ENCODE results near the gene B4GALT1. TPM values are rescaled to one million over a fixed set of nuclear protein-coding genes. Genes with fewer than 3 reads are reported as not detected.

B4GALT1 gene
- polyA plus RNA-seq, 1 donor (not counting 4 experiments of a cell fraction or from before 2014, with no cell fraction given): 55.1 TPM

- no peaks in the 10 kb centered on the region for H3K9me1 ChIP-seq (ENCODE audit: control insufficient read depth, extremely low read depth, insufficient read depth, low read length)
- dilution Hi-C loops (cut with MboI; ENCODE audit: extremely low pct_ligation_motif_present, low sequenced_read_pairs): no loop called here
- H3K27ac ChIP-seq (ENCODE audit: control insufficient read depth, insufficient read depth, low read length): no peak overlapping the region
- H3K36me3 ChIP-seq (ENCODE audit: control insufficient read depth in 2 of 2, extremely low read depth in 1 of 2, insufficient read depth in 2 of 2, low read length in 2 of 2): peaks cover 10 to 11% of the 10 kb centered on the region in 2 experiments
- no peak overlapping the region for H3K9ac ChIP-seq (ENCODE audit: control insufficient read depth, extremely low read depth, insufficient read depth, low read length)
- no peaks in the 10 kb centered on the region for H3K79me2 ChIP-seq (ENCODE audit: control insufficient read depth, insufficient read depth, low read length)
- no peaks in the 10 kb centered on the region for H3K27me3 ChIP-seq (ENCODE audit: control insufficient read depth, extremely low read depth, insufficient read depth, low read length)
- no peak overlapping the region for H3K4me3 ChIP-seq (ENCODE audit: control insufficient read depth in 2 of 3, extremely low read depth in 1 of 3, insufficient read depth in 2 of 3, low read depth in 1 of 3, low read length in 3 of 3)
- H3K4me1 ChIP-seq (ENCODE audit: control insufficient read depth, extremely low read depth, insufficient read depth, low read length): peaks cover 24% of the 10 kb centered on the region
- H2AFZ ChIP-seq (ENCODE audit: control insufficient read depth, low read length): no peak overlapping the region
- FAIRE-seq (no peak), DNase-seq (ENCODE audit: low read depth, low spot score) (no peak)
- no peak overlapping the region for H3K4me2 ChIP-seq (ENCODE audit: control insufficient read depth, extremely low read depth, insufficient read depth, low read depth, low read length)
- H4K20me1 ChIP-seq (ENCODE audit: control insufficient read depth, extremely low read depth, insufficient read depth, low read length): no peaks in the 10 kb centered on the region
- TF ChIP-seq CTCF (optimal IDR thresholded peaks at IDR 0.05 in 1 of 3, IDR thresholded peaks at IDR 0.05 in 1 of 3, conservative IDR thresholded peaks at IDR 0.05 in 1 of 3; ENCODE audit: extremely low read depth in 1 of 3, insufficient read depth in 2 of 3, low read length in 3 of 3) (no peak), EZH2 (IDR thresholded peaks at IDR 0.05; ENCODE audit: low read length) (no peak)
- no peaks in the 10 kb centered on the region for H3K9me3 ChIP-seq (ENCODE audit: control insufficient read depth, low read depth, low read length)
These were observed 58.7 kb downstream of the B4GALT1 start for GRCh38 chr9:33108472-33108871.

GRCh38 chr9:33107762-33108161 is 59.4 kb downstream of the B4GALT1 start:
- H3K27ac ChIP-seq (ENCODE audit: control insufficient read depth, insufficient read depth, low read length): peak overlapping the region; percentile 49
- peak overlapping the region; percentile 39 for H3K9ac ChIP-seq (ENCODE audit: control insufficient read depth, extremely low read depth, insufficient read depth, low read length)
- no peaks in the 10 kb centered on the region for H4K20me1 ChIP-seq (ENCODE audit: control insufficient read depth, extremely low read depth, insufficient read depth, low read length)
- no peaks in the 10 kb centered on the region for H3K79me2 ChIP-seq (ENCODE audit: control insufficient read depth, insufficient read depth, low read length)
- DNase-seq (ENCODE audit: low read depth, low spot score) (no peak), FAIRE-seq (peak; percentile 26)
- peaks cover 8 to 10% of the 10 kb centered on the region in 2 experiments for H3K36me3 ChIP-seq (ENCODE audit: control insufficient read depth in 2 of 2, extremely low read depth in 1 of 2, insufficient read depth in 2 of 2, low read length in 2 of 2)
- dilution Hi-C loops (cut with MboI; ENCODE audit: extremely low pct_ligation_motif_present, low sequenced_read_pairs): no loop called here
- no peaks in the 10 kb centered on the region for H3K9me3 ChIP-seq (ENCODE audit: control insufficient read depth, low read depth, low read length)
- no peaks in the 10 kb centered on the region for H3K9me1 ChIP-seq (ENCODE audit: control insufficient read depth, extremely low read depth, insufficient read depth, low read length)
- H3K4me3 ChIP-seq (ENCODE audit: control insufficient read depth in 2 of 3, extremely low read depth in 1 of 3, insufficient read depth in 2 of 3, low read depth in 1 of 3, low read length in 3 of 3): no peak overlapping the region
- H3K4me2 ChIP-seq (ENCODE audit: control insufficient read depth, extremely low read depth, insufficient read depth, low read depth, low read length): peak overlapping the region; percentile 56
- TF ChIP-seq CTCF (optimal IDR thresholded peaks at IDR 0.05 in 1 of 3, IDR thresholded peaks at IDR 0.05 in 1 of 3, conservative IDR thresholded peaks at IDR 0.05 in 1 of 3; ENCODE audit: extremely low read depth in 1 of 3, insufficient read depth in 2 of 3, low read length in 3 of 3) (no peak), EZH2 (IDR thresholded peaks at IDR 0.05; ENCODE audit: low read length) (no peak)
- H2AFZ ChIP-seq (ENCODE audit: control insufficient read depth, low read length): no peak overlapping the region
- peaks cover 24% of the 10 kb centered on the region for H3K4me1 ChIP-seq (ENCODE audit: control insufficient read depth, extremely low read depth, insufficient read depth, low read length)
- H3K27me3 ChIP-seq (ENCODE audit: control insufficient read depth, extremely low read depth, insufficient read depth, low read length): no peaks in the 10 kb centered on the region

Data from keratinocyte (primary cell).